K562 (cell line): ENCODE data around the gene TRAPPC12. TPM values are rescaled to one million over a fixed set of nuclear protein-coding genes. Genes with fewer than 3 reads are reported as not detected.

ENCODE experiments used
- ATAC-seq: fragments of 200-7000 bp; cut with Tn5 transposase; 3 replicates; pipeline ENCODE4 v1.9.1; 2020; ENCODE audit warnings: moderate library complexity
- BruUV-seq: library from RNA; stranded (reverse); fragments of 400-500 nt; replicated peaks from 2 replicates; lab custom pipeline; 2021; lab: Mats Ljungman, UMichigan
- CTCF ChIA-PET: fragments of 300-600 bp; formaldehyde crosslinking; extraction: SDS; loops from one replicate; lab custom pipeline; 2021; ENCODE audit warnings: low intra/inter-chr PET ratio; lab: Yijun Ruan, JAX
- POLR2A ChIA-PET: fragments of 300-600, 350-650 bp; sonication (Branson Sonifier 250); formaldehyde crosslinking; extraction: SDS; loops from one replicate; lab custom pipeline; 2021; ENCODE audit warnings: antibody characterized with exemption, inconsistent platforms; lab: Yijun Ruan, JAX
- DNase-seq, 4 experiments: peaks; one replicate each; pipeline versions ENCODE4 v3.0.0 to v3.0.0-alpha.2; 2011 to 2018; ENCODE audit warnings: low spot score in 3 of 4, mixed read lengths in 3 of 4; ENCODE audit errors: extremely low read depth in 1 of 4
- FAIRE-seq: peaks from 2 replicates; lab custom pipeline; 2011; peaks lifted over from hg19 to GRCh38; lab: Jason Lieb, UNC
- H2AFZ ChIP-seq: 2 replicates; pipeline ENCODE4 v1.6.0; 2011; ENCODE audit warnings: low read depth, low read length, control low read depth, inconsistent platforms
- H3K27ac ChIP-seq: fragments of 200-600 bp; 3 replicates; pipeline ENCODE4 v1.8.0; 2011; ENCODE audit warnings: low read depth, mild to moderate bottlenecking, control low read depth, inconsistent platforms, low read length, moderate library complexity, mixed read lengths; ENCODE audit errors: extremely low read depth
- H3K27me3 ChIP-seq, 2 experiments: fragments of 300-600 bp in 1 of 2; 2 replicates in 1 of 2; 3 replicates in 1 of 2; pipeline versions ENCODE4 v1.6.0 to v1.8.0; 2011; ENCODE audit warnings: inconsistent platforms in 2 of 2, low read length in 2 of 2, mild to moderate bottlenecking in 1 of 2, mixed read lengths in 1 of 2, moderate library complexity in 1 of 2; ENCODE audit not compliant: control insufficient read depth in 2 of 2, insufficient read depth in 2 of 2
- H3K36me3 ChIP-seq: fragments of 300-600 bp; 3 replicates; pipeline ENCODE4 v1.8.0; 2011; ENCODE audit warnings: mild to moderate bottlenecking, low read length, inconsistent platforms; ENCODE audit not compliant: control insufficient read depth, insufficient read depth
- H3K4me1 ChIP-seq, 2 experiments: fragments of 200-600 bp in 1 of 2; replicated peaks in 1 of 2; 2 replicates in 1 of 2; 3 replicates in 1 of 2; pipeline versions ENCODE4 v1.5.1 to v1.8.0; 2011; ENCODE audit warnings: inconsistent platforms in 2 of 2, low read length in 2 of 2, mild to moderate bottlenecking in 1 of 2, mixed read lengths in 1 of 2, moderate library complexity in 1 of 2; ENCODE audit not compliant: control insufficient read depth in 2 of 2, insufficient read depth in 2 of 2
- H3K4me2 ChIP-seq: 2 replicates; pipeline ENCODE4 v1.6.1; 2011; ENCODE audit warnings: low read length, control low read depth, inconsistent platforms, mixed read lengths; ENCODE audit not compliant: insufficient read depth
- H3K4me3 ChIP-seq: fragments of 200-600 bp; sonication (generic), shearing (Covaris generic); 2 replicates; pipeline ENCODE4 v1.5.1; 2016; ENCODE audit warnings: control low read depth, inconsistent platforms
- H3K79me2 ChIP-seq: fragments of 200-600 bp; 3 replicates; pipeline ENCODE4 v1.8.0; 2011; ENCODE audit warnings: low read length, inconsistent platforms; ENCODE audit not compliant: control insufficient read depth, insufficient read depth
- H3K9ac ChIP-seq, 2 experiments: 2 replicates each; pipeline versions ENCODE4 v1.6.0 to v1.6.1; 2011; ENCODE audit warnings: low read depth in 2 of 2, low read length in 2 of 2, control low read depth in 1 of 2, inconsistent platforms in 1 of 2, mild to moderate bottlenecking in 1 of 2, mixed read lengths in 1 of 2; ENCODE audit not compliant: insufficient read depth in 1 of 2
- H3K9me1 ChIP-seq: one replicate; pipeline ENCODE4 v1.6.0; 2011; ENCODE audit warnings: inconsistent platforms, mild to moderate bottlenecking, low read length, moderate library complexity; ENCODE audit not compliant: control insufficient read depth, insufficient read depth
- H3K9me3 ChIP-seq: replicated peaks from 2 replicates; pipeline ENCODE4 v1.5.1; 2011; ENCODE audit warnings: low read depth, low read length, inconsistent platforms; ENCODE audit not compliant: control insufficient read depth, insufficient read depth
- H4K20me1 ChIP-seq: replicated peaks from 2 replicates; pipeline ENCODE4 v1.6.1; 2011; ENCODE audit warnings: low read length, inconsistent platforms, mixed read lengths; ENCODE audit not compliant: control insufficient read depth, insufficient read depth
- MEF2D ChIP-seq: conservative IDR thresholded peaks from 2 replicates; pipeline ENCODE4 v1.6.1; 2016; ENCODE audit warnings: low read depth, missing genetic modification characterization, missing compliant biosample characterization
- MEIS2 ChIP-seq: fragments of 450-650 bp; IDR thresholded peaks from 2 replicates; pipeline ENCODE4 v1.6.1; 2014; ENCODE audit warnings: mild to moderate bottlenecking; ENCODE audit not compliant: partially characterized antibody
- PHF8 ChIP-seq: fragments of 200-600 bp; sonication (generic); IDR thresholded peaks from 2 replicates; pipeline ENCODE4 v1.6.1; 2012; ENCODE audit warnings: mixed run types, mild to moderate bottlenecking, inconsistent platforms, low read length, moderate library complexity, borderline replicate concordance
- ZNF146 ChIP-seq: IDR thresholded peaks from one replicate; pipeline ENCODE4 v1.6.1; 2018; ENCODE audit warnings: missing compliant biosample characterization; ENCODE audit not compliant: unreplicated experiment
- ZNF695 ChIP-seq: fragments of 450-650 bp; formaldehyde crosslinking; IDR thresholded peaks from 2 replicates; pipeline ENCODE4 v1.4.0; 2020; ENCODE audit warnings: mild to moderate bottlenecking, moderate library complexity
- WGBS: fragments of 100-300 bp; shearing (Covaris generic); methylation state at CpG from one replicate; pipeline ENCODE4 v1.1.6; 2016; ENCODE audit warnings: low coverage, mixed read lengths; ENCODE audit not compliant: insufficient coverage; ENCODE audit errors: missing lambda C conversion rate; 5-methylcytosine and 5-hydroxymethylcytosine counted together
- in situ Hi-C: fragments of 300-500 bp; cut with MboI; formaldehyde crosslinking; loops from 4 replicates; pipeline ENCODE4 v1.15.0; 2018; ENCODE audit warnings: inconsistent platforms, mixed read lengths
- intact Hi-C: fragments of 100-400 bp; cut with micrococcal nuclease; formaldehyde crosslinking; loops from 2 replicates; pipeline ENCODE4 v1.14.2; 2022
- polyA plus RNA-seq, 8 experiments: library from polyadenylated mRNA; depleted of rRNA in 4 of 8; stranded (reverse) in 5 of 8; unstranded in 3 of 8; fragments of >200 nt; fragmentation: Nextera tagmentation in 2 of 8; fragmentation: Illumina TruSeq in 1 of 8; extraction: Ambion mirVana in 2 of 8; extraction: Trizol in 1 of 8; gene quantifications; 2 replicates each; pipeline versions ENCODE4 v1.2.1 to v1.2.3, GENCODE V29; 2011 to 2014; ENCODE audit warnings: inconsistent platforms in 1 of 8, missing spikeins in 1 of 8
- total RNA-seq, 7 experiments: library from RNA; depleted of rRNA in 6 of 7; stranded (reverse); fragments of >200 nt in 6 of 7; fragmentation: Illumina TruSeq in 2 of 7; extraction: Trizol in 2 of 7; gene quantifications; 2 replicates each; pipeline versions ENCODE4 v1.2.1 to v1.2.3, GENCODE V29; 2011 to 2021; ENCODE audit warnings: low replicate concordance in 1 of 7
- TF ChIP-seq, protein P1 (sequence below), 2 experiments: IDR thresholded peaks; 2 replicates each; pipeline ENCODE4 v1.6.1; 2011; ENCODE audit warnings: borderline replicate concordance in 1 of 2, control low read depth in 1 of 2, low read depth in 1 of 2, low read length in 1 of 2, mild to moderate bottlenecking in 1 of 2, mixed read lengths in 1 of 2, moderate library complexity in 1 of 2; ENCODE audit not compliant: insufficient read depth in 1 of 2, insufficient read length in 1 of 2, poor library complexity in 1 of 2, severe bottlenecking in 1 of 2; ENCODE audit errors: extremely low read depth in 1 of 2
- TF ChIP-seq, protein P2 (sequence below): sonication (generic); formaldehyde crosslinking; IDR thresholded peaks from 2 replicates; pipeline ENCODE4 v1.8.1; 2022; ENCODE audit warnings: missing genetic modification reagents
- TF ChIP-seq, protein P3 (sequence below): IDR thresholded peaks from 2 replicates; pipeline ENCODE4 v1.6.1; 2016; ENCODE audit warnings: missing genetic modification characterization, missing compliant biosample characterization

Gene TRAPPC12
- total and polyA plus RNA-seq, 9 of the 15 experiments (the other 6 are each of a cell fraction or from before 2014, with no cell fraction given): 8.0 to 75.2 (median 39.1) TPM

DNA sequence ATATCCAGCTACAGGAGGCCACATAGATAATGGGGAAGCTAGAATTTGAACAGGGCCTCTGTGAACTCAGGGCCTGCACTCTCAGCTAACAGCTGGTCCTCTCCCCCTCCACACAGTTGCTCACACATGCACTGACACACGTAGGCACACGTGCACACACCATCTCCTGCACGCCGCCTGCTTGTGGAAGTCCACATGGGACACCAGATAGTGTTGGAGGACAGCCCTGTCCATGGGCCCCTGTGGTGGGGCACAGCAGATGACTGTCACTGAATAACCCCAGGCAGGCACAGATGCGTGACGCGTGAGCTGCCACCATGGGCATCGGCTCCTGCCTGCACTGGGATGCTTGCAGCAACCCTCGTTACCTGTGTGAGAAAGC lies 87.0 kb downstream of the TRAPPC12 start (continued):
- TF ChIP-seq, protein P1, sequence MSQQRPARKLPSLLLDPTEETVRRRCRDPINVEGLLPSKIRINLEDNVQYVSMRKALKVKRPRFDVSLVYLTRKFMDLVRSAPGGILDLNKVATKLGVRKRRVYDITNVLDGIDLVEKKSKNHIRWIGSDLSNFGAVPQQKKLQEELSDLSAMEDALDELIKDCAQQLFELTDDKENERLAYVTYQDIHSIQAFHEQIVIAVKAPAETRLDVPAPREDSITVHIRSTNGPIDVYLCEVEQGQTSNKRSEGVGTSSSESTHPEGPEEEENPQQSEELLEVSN (IDR thresholded peaks at IDR 0.05; ENCODE audit: borderline replicate concordance in 1 of 2, extremely low read depth in 1 of 2, insufficient read depth in 1 of 2, insufficient read length in 1 of 2, low read depth in 1 of 2, low read length in 1 of 2, poor library complexity in 1 of 2, severe bottlenecking in 1 of 2): no peak
- TF ChIP-seq ZNF146 (CRISPR knock-in tag) (no peak), MEF2D (tag) (no peak), ZNF695 (CRISPR knock-in tag) (no peak)
- TF ChIP-seq, protein P2, sequence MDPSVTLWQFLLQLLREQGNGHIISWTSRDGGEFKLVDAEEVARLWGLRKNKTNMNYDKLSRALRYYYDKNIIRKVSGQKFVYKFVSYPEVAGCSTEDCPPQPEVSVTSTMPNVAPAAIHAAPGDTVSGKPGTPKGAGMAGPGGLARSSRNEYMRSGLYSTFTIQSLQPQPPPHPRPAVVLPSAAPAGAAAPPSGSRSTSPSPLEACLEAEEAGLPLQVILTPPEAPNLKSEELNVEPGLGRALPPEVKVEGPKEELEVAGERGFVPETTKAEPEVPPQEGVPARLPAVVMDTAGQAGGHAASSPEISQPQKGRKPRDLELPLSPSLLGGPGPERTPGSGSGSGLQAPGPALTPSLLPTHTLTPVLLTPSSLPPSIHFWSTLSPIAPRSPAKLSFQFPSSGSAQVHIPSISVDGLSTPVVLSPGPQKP: no peak
- TF ChIP-seq, all 486 proteins: peak for 0

DNA sequence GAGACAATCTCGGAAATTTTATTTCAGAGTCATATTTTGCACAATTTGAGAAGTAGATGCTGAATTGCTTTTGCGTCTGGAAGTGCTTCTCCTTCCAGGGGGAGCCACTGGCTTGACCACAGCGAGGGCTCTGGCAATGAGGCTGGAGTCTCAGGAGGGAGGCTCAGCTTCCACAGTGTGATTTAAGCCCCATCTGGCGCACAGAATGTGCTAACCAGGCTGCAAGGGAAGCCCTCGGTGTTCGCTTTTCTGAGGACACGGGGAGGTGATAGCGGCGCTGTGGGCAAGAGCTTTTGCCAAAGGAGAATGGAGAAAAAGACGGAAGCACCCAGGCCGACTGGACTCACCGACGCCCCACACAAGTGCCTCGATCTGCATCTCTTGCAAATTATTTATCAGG lies 87.5 kb downstream of the TRAPPC12 start:
- TF ChIP-seq PHF8: no peak
- TF ChIP-seq, protein P3, sequence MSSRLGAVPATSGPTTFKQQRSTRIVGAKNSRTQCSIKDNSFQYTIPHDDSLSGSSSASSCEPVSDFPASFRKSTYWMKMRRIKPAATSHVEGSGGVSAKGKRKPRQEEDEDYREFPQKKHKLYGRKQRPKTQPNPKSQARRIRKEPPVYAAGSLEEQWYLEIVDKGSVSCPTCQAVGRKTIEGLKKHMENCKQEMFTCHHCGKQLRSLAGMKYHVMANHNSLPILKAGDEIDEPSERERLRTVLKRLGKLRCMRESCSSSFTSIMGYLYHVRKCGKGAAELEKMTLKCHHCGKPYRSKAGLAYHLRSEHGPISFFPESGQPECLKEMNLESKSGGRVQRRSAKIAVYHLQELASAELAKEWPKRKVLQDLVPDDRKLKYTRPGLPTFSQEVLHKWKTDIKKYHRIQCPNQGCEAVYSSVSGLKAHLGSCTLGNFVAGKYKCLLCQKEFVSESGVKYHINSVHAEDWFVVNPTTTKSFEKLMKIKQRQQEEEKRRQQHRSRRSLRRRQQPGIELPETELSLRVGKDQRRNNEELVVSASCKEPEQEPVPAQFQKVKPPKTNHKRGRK: no peak
- TF ChIP-seq MEIS2: no peak
- Histone ChIP-seq H4K20me1 (0 out of 2 replicates have a peak, but pooled peaks cover 4% of the 10 kb centered on the region), H3K27ac (no peak overlapping the region), H2AFZ (no peak overlapping the region), H3K4me3 (no peak overlapping the region), H3K4me2 (no peak overlapping the region), H3K27me3 (no peaks in the 10 kb centered on the region), H3K9ac (no peak overlapping the region), H3K4me1 (peaks cover 0 to 10% of the 10 kb centered on the region in 2 experiments; a peak in 1 of 5 replicates), H3K79me2 (no peaks in the 10 kb centered on the region), H3K9me1 (no peaks in the 10 kb centered on the region), H3K9me3 (no peaks in the 10 kb centered on the region), H3K36me3 (peaks cover 72% of the 10 kb centered on the region; the same call in 1 of the 3 replicates)
- FAIRE-seq (no peak), DNase-seq (no peak), ATAC-seq (no peak)
- intact Hi-C loops (no loop called here), in situ Hi-C loops (no loop called here)
- BruUV-seq: no TSS peak
- CTCF ChIA-PET: no interaction called here
- POLR2A ChIA-PET: interaction anchor here (0.5 kb wide), 1 partner anchor 167 kb away, joined by 4 read pairs; no protein-coding TSS in a partner anchor
- WGBS: 92% methylated on average over 14 of the region's 14 CpGs
